WTC11 (cell line): Measurements from ENCODE around the gene ELOA. TPM values are rescaled to one million over a fixed set of nuclear protein-coding genes. Genes with fewer than 3 reads are reported as not detected.

ENCODE experiments used
- ATAC-seq: fragments of 200-7000 bp; cut with Tn5 transposase; 2 replicates; pipeline ENCODE4 v1.10.0; 2021; ENCODE audit warnings: mild to moderate bottlenecking, moderate library complexity
- CTCF ChIA-PET: fragments of 300-600 bp; sonication (Branson Sonifier 250); formaldehyde crosslinking; loops from one replicate; lab custom pipeline; 2021; ENCODE audit warnings: antibody characterized with exemption; lab: Charles Lee
- POLR2A ChIA-PET: fragments of 350-600 bp; sonication (Branson Sonifier 250); formaldehyde crosslinking; loops from one replicate; lab custom pipeline; 2021; ENCODE audit warnings: antibody characterized with exemption; lab: Charles Lee
- DNase-seq: peaks from one replicate; pipeline ENCODE4 v3.0.0; 2021; ENCODE audit warnings: low spot score
- H3K27ac Mint-ChIP-seq: 2 replicates; pipeline ENCODE4 v1.8.0; 2021; ENCODE audit warnings: mixed read lengths
- H3K27me3 Mint-ChIP-seq: 2 replicates; pipeline ENCODE4 v1.8.0; 2021; ENCODE audit warnings: low read depth, mild to moderate bottlenecking, moderate library complexity, mixed read lengths
- H3K36me3 Mint-ChIP-seq: 2 replicates; pipeline ENCODE4 v1.8.0; 2021; ENCODE audit warnings: mixed read lengths
- H3K4me1 Mint-ChIP-seq: 2 replicates; pipeline ENCODE4 v1.8.0; 2022; ENCODE audit warnings: mixed read lengths
- H3K4me3 Mint-ChIP-seq: 2 replicates; pipeline ENCODE4 v1.8.0; 2021; ENCODE audit warnings: mild to moderate bottlenecking, moderate library complexity, mixed read lengths
- H3K9me3 Mint-ChIP-seq: 2 replicates; pipeline ENCODE4 v1.8.0; 2021; ENCODE audit warnings: mixed read lengths
- CREB1 ChIP-seq: sonication (generic); formaldehyde crosslinking; IDR thresholded peaks from 2 replicates; pipeline ENCODE4 v1.8.0; 2023; ENCODE audit warnings: mild to moderate bottlenecking, missing genetic modification reagents
- EMX1 ChIP-seq: fragments of 250-450 bp; sonication (Bioruptor Pico); IDR thresholded peaks from 2 replicates; pipeline ENCODE4 v1.8.0; 2021; ENCODE audit warnings: mild to moderate bottlenecking
- FOXJ3 ChIP-seq: sonication (generic); formaldehyde crosslinking; IDR thresholded peaks from 2 replicates; pipeline ENCODE4 v1.9.0; 2021; ENCODE audit warnings: missing genetic modification reagents, mild to moderate bottlenecking, borderline replicate concordance
- MXD4 ChIP-seq: fragments of 250-450 bp; sonication (Bioruptor Pico); IDR thresholded peaks from 2 replicates; pipeline ENCODE4 v1.8.0; 2021; ENCODE audit warnings: mild to moderate bottlenecking, moderate library complexity, borderline replicate concordance
- OVOL2 ChIP-seq: fragments of 250-450 bp; sonication (Bioruptor Pico); IDR thresholded peaks from 2 replicates; pipeline ENCODE4 v1.9.0; 2021; ENCODE audit warnings: mild to moderate bottlenecking, borderline replicate concordance
- TEAD1 ChIP-seq: sonication (generic); formaldehyde crosslinking; IDR thresholded peaks from 2 replicates; pipeline ENCODE4 v1.8.0; 2022; ENCODE audit warnings: mild to moderate bottlenecking, missing genetic modification reagents
- TP53 ChIP-seq: sonication (generic); formaldehyde crosslinking; IDR thresholded peaks from 2 replicates; pipeline ENCODE4 v1.8.1; 2023; ENCODE audit warnings: mild to moderate bottlenecking, missing genetic modification reagents
- ZNF416 ChIP-seq: fragments of 250-450 bp; sonication (Bioruptor Pico); IDR thresholded peaks from 2 replicates; pipeline ENCODE4 v1.9.0; 2021; ENCODE audit warnings: mild to moderate bottlenecking, inconsistent platforms
- ZNF423 ChIP-seq: fragments of 250-450 bp; sonication (Bioruptor Pico); IDR thresholded peaks from 2 replicates; pipeline ENCODE4 v2.1.2; 2022; ENCODE audit warnings: mild to moderate bottlenecking, moderate library complexity
- total RNA-seq: library from RNA; stranded (reverse); gene quantifications from 3 replicates; pipeline ENCODE4 v1.2.3, GENCODE V29; 2021
- TF ChIP-seq, protein P1 (sequence below): fragments of 200-600 bp; IDR thresholded peaks from 2 replicates; pipeline ENCODE4 v1.8.0; 2022; ENCODE audit warnings: antibody characterized with exemption
- TF ChIP-seq, protein P2 (sequence below): sonication (generic); formaldehyde crosslinking; IDR thresholded peaks from 2 replicates; pipeline ENCODE4 v1.8.1; 2023; ENCODE audit warnings: mild to moderate bottlenecking, missing genetic modification reagents
- TF ChIP-seq, protein P3 (sequence below): sonication (generic); formaldehyde crosslinking; IDR thresholded peaks from 2 replicates; pipeline ENCODE4 v1.8.0; 2022; ENCODE audit warnings: missing genetic modification reagents
- TF ChIP-seq, protein P4 (sequence below): sonication (generic); formaldehyde crosslinking; IDR thresholded peaks from 2 replicates; pipeline ENCODE4 v1.8.1; 2023; ENCODE audit warnings: mild to moderate bottlenecking, missing genetic modification reagents, borderline replicate concordance
- TF ChIP-seq, protein P5 (sequence below): fragments of 250-450 bp; sonication (Bioruptor Pico); IDR thresholded peaks from 2 replicates; pipeline ENCODE4 v2.1.2; 2022; ENCODE audit warnings: mild to moderate bottlenecking, moderate library complexity

Gene ELOA
- total RNA-seq, 1 experiment from 2014 or later, result 45.1 TPM

DNA sequence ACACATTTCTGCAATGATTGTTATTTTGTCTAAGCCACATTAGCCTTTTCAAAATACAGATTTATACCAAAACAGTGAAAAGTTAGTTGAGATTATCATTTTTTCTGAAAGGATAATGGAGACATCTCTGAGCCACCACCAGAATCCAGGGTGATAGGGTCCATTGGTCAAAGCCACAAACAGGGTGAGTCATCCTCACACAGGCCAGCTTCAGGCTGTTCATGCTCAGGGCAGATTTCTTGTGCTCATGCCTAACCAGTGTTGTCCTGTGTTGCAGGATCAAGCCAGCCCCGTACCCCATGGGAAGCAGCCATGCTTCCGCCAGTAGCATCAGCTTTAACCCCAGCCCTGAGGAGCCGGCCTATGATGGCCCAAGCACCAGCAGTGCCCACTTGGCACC, 13.4 kb downstream of the ELOA start (continued):
- TF ChIP-seq, protein P1, sequence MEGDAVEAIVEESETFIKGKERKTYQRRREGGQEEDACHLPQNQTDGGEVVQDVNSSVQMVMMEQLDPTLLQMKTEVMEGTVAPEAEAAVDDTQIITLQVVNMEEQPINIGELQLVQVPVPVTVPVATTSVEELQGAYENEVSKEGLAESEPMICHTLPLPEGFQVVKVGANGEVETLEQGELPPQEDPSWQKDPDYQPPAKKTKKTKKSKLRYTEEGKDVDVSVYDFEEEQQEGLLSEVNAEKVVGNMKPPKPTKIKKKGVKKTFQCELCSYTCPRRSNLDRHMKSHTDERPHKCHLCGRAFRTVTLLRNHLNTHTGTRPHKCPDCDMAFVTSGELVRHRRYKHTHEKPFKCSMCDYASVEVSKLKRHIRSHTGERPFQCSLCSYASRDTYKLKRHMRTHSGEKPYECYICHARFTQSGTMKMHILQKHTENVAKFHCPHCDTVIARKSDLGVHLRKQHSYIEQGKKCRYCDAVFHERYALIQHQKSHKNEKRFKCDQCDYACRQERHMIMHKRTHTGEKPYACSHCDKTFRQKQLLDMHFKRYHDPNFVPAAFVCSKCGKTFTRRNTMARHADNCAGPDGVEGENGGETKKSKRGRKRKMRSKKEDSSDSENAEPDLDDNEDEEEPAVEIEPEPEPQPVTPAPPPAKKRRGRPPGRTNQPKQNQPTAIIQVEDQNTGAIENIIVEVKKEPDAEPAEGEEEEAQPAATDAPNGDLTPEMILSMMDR, result no peak
- no peak for TF ChIP-seq TEAD1 (CRISPR knock-in tag)

DNA sequence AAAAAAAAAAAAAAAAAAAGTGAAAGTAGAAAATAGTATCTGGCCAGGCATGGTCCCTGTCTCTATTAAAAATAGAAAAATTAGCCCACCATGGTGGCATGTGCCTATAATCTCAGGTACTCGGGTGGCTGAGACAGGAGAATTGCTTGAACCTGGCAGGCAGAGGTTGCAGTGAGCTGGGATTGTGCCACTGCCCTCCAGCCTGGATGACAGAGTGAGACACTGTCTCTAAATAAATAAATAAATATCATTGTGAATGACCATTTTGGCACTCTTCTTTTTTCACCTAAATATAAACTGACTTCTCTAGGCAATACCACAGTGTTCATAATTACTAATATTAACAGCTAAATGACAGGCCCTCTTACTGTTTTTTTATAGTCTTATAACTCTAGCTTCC, 14.5 kb downstream of the ELOA start:
- no peak for ATAC-seq
- Mint-ChIP-seq H3K36me3 (peaks cover 81% of the 10 kb centered on the region), H3K4me3 (no peak overlapping the region), H3K27ac (no peak overlapping the region), H3K4me1 (no peaks in the 10 kb centered on the region), H3K27me3 (no peaks in the 10 kb centered on the region)
- DNase-seq, result no peak
- POLR2A ChIA-PET, result interaction anchor here (0.7 kb wide), 1 partner anchor 458 kb away, joined by 3 read pairs; no protein-coding TSS in a partner anchor
- CTCF ChIA-PET, result interaction anchor here (1.4 kb wide), 1 partner anchor 14 kb away, joined by 4 read pairs; no protein-coding TSS in a partner anchor
- TF ChIP-seq, protein P2, sequence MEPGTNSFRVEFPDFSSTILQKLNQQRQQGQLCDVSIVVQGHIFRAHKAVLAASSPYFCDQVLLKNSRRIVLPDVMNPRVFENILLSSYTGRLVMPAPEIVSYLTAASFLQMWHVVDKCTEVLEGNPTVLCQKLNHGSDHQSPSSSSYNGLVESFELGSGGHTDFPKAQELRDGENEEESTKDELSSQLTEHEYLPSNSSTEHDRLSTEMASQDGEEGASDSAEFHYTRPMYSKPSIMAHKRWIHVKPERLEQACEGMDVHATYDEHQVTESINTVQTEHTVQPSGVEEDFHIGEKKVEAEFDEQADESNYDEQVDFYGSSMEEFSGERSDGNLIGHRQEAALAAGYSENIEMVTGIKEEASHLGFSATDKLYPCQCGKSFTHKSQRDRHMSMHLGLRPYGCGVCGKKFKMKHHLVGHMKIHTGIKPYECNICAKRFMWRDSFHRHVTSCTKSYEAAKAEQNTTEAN (CRISPR knock-in tag), result no peak
- TF ChIP-seq FOXJ3 (CRISPR knock-in tag) (no peak), TP53 (CRISPR knock-in tag) (no peak), ZNF416 (CRISPR knock-in tag) (no peak), MXD4 (CRISPR knock-in tag) (no peak)
- TF ChIP-seq, protein P3, sequence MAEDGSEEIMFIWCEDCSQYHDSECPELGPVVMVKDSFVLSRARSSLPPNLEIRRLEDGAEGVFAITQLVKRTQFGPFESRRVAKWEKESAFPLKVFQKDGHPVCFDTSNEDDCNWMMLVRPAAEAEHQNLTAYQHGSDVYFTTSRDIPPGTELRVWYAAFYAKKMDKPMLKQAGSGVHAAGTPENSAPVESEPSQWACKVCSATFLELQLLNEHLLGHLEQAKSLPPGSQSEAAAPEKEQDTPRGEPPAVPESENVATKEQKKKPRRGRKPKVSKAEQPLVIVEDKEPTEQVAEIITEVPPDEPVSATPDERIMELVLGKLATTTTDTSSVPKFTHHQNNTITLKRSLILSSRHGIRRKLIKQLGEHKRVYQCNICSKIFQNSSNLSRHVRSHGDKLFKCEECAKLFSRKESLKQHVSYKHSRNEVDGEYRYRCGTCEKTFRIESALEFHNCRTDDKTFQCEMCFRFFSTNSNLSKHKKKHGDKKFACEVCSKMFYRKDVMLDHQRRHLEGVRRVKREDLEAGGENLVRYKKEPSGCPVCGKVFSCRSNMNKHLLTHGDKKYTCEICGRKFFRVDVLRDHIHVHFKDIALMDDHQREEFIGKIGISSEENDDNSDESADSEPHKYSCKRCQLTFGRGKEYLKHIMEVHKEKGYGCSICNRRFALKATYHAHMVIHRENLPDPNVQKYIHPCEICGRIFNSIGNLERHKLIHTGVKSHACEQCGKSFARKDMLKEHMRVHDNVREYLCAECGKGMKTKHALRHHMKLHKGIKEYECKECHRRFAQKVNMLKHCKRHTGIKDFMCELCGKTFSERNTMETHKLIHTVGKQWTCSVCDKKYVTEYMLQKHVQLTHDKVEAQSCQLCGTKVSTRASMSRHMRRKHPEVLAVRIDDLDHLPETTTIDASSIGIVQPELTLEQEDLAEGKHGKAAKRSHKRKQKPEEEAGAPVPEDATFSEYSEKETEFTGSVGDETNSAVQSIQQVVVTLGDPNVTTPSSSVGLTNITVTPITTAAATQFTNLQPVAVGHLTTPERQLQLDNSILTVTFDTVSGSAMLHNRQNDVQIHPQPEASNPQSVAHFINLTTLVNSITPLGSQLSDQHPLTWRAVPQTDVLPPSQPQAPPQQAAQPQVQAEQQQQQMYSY (CRISPR knock-in tag), result no peak
- TF ChIP-seq, protein P4, sequence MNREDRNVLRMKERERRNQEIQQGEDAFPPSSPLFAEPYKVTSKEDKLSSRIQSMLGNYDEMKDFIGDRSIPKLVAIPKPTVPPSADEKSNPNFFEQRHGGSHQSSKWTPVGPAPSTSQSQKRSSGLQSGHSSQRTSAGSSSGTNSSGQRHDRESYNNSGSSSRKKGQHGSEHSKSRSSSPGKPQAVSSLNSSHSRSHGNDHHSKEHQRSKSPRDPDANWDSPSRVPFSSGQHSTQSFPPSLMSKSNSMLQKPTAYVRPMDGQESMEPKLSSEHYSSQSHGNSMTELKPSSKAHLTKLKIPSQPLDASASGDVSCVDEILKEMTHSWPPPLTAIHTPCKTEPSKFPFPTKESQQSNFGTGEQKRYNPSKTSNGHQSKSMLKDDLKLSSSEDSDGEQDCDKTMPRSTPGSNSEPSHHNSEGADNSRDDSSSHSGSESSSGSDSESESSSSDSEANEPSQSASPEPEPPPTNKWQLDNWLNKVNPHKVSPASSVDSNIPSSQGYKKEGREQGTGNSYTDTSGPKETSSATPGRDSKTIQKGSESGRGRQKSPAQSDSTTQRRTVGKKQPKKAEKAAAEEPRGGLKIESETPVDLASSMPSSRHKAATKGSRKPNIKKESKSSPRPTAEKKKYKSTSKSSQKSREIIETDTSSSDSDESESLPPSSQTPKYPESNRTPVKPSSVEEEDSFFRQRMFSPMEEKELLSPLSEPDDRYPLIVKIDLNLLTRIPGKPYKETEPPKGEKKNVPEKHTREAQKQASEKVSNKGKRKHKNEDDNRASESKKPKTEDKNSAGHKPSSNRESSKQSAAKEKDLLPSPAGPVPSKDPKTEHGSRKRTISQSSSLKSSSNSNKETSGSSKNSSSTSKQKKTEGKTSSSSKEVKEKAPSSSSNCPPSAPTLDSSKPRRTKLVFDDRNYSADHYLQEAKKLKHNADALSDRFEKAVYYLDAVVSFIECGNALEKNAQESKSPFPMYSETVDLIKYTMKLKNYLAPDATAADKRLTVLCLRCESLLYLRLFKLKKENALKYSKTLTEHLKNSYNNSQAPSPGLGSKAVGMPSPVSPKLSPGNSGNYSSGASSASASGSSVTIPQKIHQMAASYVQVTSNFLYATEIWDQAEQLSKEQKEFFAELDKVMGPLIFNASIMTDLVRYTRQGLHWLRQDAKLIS, result no peak
- TF ChIP-seq, protein P5, sequence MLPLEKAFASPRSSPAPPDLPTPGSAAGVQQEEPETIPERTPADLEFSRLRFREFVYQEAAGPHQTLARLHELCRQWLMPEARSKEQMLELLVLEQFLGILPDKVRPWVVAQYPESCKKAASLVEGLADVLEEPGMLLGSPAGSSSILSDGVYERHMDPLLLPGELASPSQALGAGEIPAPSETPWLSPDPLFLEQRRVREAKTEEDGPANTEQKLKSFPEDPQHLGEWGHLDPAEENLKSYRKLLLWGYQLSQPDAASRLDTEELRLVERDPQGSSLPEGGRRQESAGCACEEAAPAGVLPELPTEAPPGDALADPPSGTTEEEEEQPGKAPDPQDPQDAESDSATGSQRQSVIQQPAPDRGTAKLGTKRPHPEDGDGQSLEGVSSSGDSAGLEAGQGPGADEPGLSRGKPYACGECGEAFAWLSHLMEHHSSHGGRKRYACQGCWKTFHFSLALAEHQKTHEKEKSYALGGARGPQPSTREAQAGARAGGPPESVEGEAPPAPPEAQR, result no peak
- TF ChIP-seq, all 79 proteins: peak for 0
- no peaks in the 10 kb centered on the region for H3K9me3 Mint-ChIP-seq

DNA sequence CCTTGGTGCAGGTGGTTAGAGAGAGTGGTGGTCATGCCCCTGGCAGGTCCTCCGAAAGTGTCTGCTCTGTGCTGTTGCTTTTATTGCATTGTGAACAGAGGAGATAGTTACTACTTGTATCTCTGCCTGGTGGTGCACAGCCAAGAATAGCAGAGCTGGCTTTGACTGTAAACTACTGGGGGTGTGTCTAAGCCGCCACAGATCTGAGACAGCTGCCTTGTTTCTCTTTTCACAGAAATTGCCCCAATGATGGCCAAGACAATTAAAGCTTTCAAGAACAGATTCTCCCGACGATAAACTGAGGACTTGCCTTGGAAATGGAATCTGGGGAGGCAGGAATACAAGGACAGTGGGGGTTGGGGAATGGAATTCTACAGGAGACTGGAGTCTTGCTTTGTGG, 16.0 kb downstream of the ELOA start:
- no peaks in the 10 kb centered on the region for H3K4me1 Mint-ChIP-seq
- no peak overlapping the region for H3K27ac Mint-ChIP-seq
- ATAC-seq, result no peak
- TF ChIP-seq OVOL2 (CRISPR knock-in tag), result no peak
- no peak for TF ChIP-seq ZNF423 (CRISPR knock-in tag)
- TF ChIP-seq EMX1 (CRISPR knock-in tag), result no peak
- TF ChIP-seq CREB1 (CRISPR knock-in tag), result no peak
- ChIA-PET POLR2A (no interaction called here), CTCF (interaction anchor here (1.8 kb wide), 1 partner anchor 13 kb away, joined by 11 read pairs; no protein-coding TSS in a partner anchor)
- no peak for DNase-seq
- H3K36me3 Mint-ChIP-seq, result peaks cover 67% of the 10 kb centered on the region
- no peaks in the 10 kb centered on the region for H3K9me3 Mint-ChIP-seq
- H3K27me3 Mint-ChIP-seq, result no peaks in the 10 kb centered on the region
- no peak overlapping the region for H3K4me3 Mint-ChIP-seq
